ENCODE results near the gene CDX1. TPM values are rescaled to one million over a fixed set of nuclear protein-coding genes. Genes with fewer than 3 reads are reported as not detected.

CDX1 gene
- total RNA-seq, 1 donor from 2014 or later, result 1.0 TPM

- no peak for TF ChIP-seq CTCF (IDR thresholded peaks at IDR 0.05)
- Mint-ChIP-seq H3K27ac (ENCODE audit: unreplicated experiment) (peak overlapping the region; percentile 72), H3K36me3 (ENCODE audit: unreplicated experiment) (peaks cover 50% of the 10 kb centered on the region), H3K4me3 (ENCODE audit: unreplicated experiment) (peak overlapping the region; percentile 48), H3K4me1 (ENCODE audit: unreplicated experiment) (peaks cover 77% of the 10 kb centered on the region), H3K9me3 (ENCODE audit: unreplicated experiment) (no peaks in the 10 kb centered on the region), H3K27me3 (ENCODE audit: unreplicated experiment) (no peaks in the 10 kb centered on the region)
- no peak for DNase-seq (ENCODE audit: extremely low spot score, unreplicated experiment)
Observed at GRCh38 chr5:150149618-150150017, 17.0 kb upstream of the CDX1 start.

- H3K27ac Mint-ChIP-seq (ENCODE audit: unreplicated experiment), result peak overlapping the region; percentile 94
Observed at GRCh38 chr5:150152636-150153462, 13.7 kb upstream of the CDX1 start.

GRCh38 chr5:150153483-150153882 lies 13.1 kb upstream of the CDX1 start:
- no peak for TF ChIP-seq CTCF (IDR thresholded peaks at IDR 0.05)
- no peak for DNase-seq (ENCODE audit: extremely low spot score, unreplicated experiment)
- H3K4me3 Mint-ChIP-seq (ENCODE audit: unreplicated experiment), result peak overlapping the region; percentile 99

More at GRCh38 chr5:150152636-150153462, 13.7 kb upstream of the CDX1 start:
- Mint-ChIP-seq H3K9me3 (ENCODE audit: unreplicated experiment) (no peaks in the 10 kb centered on the region), H3K27me3 (ENCODE audit: unreplicated experiment) (no peaks in the 10 kb centered on the region), H3K36me3 (ENCODE audit: unreplicated experiment) (peaks cover 36% of the 10 kb centered on the region), H3K4me3 (ENCODE audit: unreplicated experiment) (peak overlapping the region; percentile 99), H3K4me1 (ENCODE audit: unreplicated experiment) (peaks cover 70% of the 10 kb centered on the region)
- no peak for DNase-seq (ENCODE audit: extremely low spot score, unreplicated experiment)
- no peak for TF ChIP-seq CTCF (IDR thresholded peaks at IDR 0.05)

GRCh38 chr5:150153957-150154617 lies 12.5 kb upstream of the CDX1 start:
- peak overlapping the region; percentile 99 for H3K4me3 Mint-ChIP-seq (ENCODE audit: unreplicated experiment)
- H3K27me3 Mint-ChIP-seq (ENCODE audit: unreplicated experiment), result no peaks in the 10 kb centered on the region
- no peaks in the 10 kb centered on the region for H3K9me3 Mint-ChIP-seq (ENCODE audit: unreplicated experiment)
- DNase-seq (ENCODE audit: extremely low spot score, unreplicated experiment), result no peak
- TF ChIP-seq CTCF (IDR thresholded peaks at IDR 0.05), result no peak
- peaks cover 26% of the 10 kb centered on the region for H3K36me3 Mint-ChIP-seq (ENCODE audit: unreplicated experiment)
- H3K4me1 Mint-ChIP-seq (ENCODE audit: unreplicated experiment), result peaks cover 70% of the 10 kb centered on the region
- H3K27ac Mint-ChIP-seq (ENCODE audit: unreplicated experiment), result peak overlapping the region; percentile 94

More at GRCh38 chr5:150153483-150153882, 13.1 kb upstream of the CDX1 start:
- no peaks in the 10 kb centered on the region for H3K27me3 Mint-ChIP-seq (ENCODE audit: unreplicated experiment)
- no peaks in the 10 kb centered on the region for H3K9me3 Mint-ChIP-seq (ENCODE audit: unreplicated experiment)
- H3K4me1 Mint-ChIP-seq (ENCODE audit: unreplicated experiment), result peaks cover 70% of the 10 kb centered on the region
- peak overlapping the region; percentile 94 for H3K27ac Mint-ChIP-seq (ENCODE audit: unreplicated experiment)
- peaks cover 32% of the 10 kb centered on the region for H3K36me3 Mint-ChIP-seq (ENCODE audit: unreplicated experiment)

GRCh38 chr5:150154618-150155128 lies 11.9 kb upstream of the CDX1 start:
- H3K4me1 Mint-ChIP-seq (ENCODE audit: unreplicated experiment), result peaks cover 71% of the 10 kb centered on the region
- no peaks in the 10 kb centered on the region for H3K9me3 Mint-ChIP-seq (ENCODE audit: unreplicated experiment)
- H3K4me3 Mint-ChIP-seq (ENCODE audit: unreplicated experiment), result peak overlapping the region; percentile 99
- peaks cover 26% of the 10 kb centered on the region for H3K36me3 Mint-ChIP-seq (ENCODE audit: unreplicated experiment)
- peak; percentile 25 for TF ChIP-seq CTCF (IDR thresholded peaks at IDR 0.05)
- DNase-seq (ENCODE audit: extremely low spot score, unreplicated experiment), result no peak
- H3K27ac Mint-ChIP-seq (ENCODE audit: unreplicated experiment), result peak overlapping the region; percentile 94
- no peaks in the 10 kb centered on the region for H3K27me3 Mint-ChIP-seq (ENCODE audit: unreplicated experiment)

Data from osteocyte (in vitro differentiated cells).